ENCODE measurements around the gene MCTP1.

Gene MCTP1

GRCh38 chr5:94910721-94911120 is 374.2 kb downstream of the MCTP1 start:
- no peak for TF ChIP-seq ZFX (IDR thresholded peaks at IDR 0.05; ENCODE audit: borderline replicate concordance)
- TF ChIP-seq, protein P1, sequence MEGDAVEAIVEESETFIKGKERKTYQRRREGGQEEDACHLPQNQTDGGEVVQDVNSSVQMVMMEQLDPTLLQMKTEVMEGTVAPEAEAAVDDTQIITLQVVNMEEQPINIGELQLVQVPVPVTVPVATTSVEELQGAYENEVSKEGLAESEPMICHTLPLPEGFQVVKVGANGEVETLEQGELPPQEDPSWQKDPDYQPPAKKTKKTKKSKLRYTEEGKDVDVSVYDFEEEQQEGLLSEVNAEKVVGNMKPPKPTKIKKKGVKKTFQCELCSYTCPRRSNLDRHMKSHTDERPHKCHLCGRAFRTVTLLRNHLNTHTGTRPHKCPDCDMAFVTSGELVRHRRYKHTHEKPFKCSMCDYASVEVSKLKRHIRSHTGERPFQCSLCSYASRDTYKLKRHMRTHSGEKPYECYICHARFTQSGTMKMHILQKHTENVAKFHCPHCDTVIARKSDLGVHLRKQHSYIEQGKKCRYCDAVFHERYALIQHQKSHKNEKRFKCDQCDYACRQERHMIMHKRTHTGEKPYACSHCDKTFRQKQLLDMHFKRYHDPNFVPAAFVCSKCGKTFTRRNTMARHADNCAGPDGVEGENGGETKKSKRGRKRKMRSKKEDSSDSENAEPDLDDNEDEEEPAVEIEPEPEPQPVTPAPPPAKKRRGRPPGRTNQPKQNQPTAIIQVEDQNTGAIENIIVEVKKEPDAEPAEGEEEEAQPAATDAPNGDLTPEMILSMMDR (IDR thresholded peaks at IDR 0.05) = no peak

DNA sequence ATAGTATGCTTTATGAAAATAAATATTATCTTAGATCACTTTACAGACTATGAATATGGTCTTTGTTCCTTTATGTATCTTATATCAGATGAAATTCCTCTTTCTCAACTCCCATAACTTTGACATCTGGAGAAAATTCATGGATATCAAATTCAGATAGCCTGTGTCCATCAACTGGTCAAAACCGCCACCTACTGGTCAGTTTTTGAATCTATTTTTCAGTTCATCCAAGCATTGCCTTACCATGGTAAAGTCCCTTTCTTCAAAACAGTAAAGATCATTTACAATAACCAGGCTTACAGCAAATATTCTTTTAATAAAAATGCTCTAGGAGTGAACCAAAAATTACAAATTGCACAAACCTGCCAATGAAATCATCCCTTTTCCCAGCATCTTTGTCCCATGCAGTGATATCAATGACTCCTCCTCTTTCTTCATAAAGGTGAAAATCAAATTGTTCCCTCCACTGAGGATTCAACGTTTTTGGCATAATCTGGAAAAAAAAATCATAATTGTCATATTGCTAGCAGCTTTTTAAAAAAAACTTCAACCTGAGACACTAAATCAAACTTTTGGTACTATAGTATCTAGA is 375.9 kb downstream of the MCTP1 start:
- TF ChIP-seq ZFX (IDR thresholded peaks at IDR 0.05; ENCODE audit: borderline replicate concordance) = no peak
- TF ChIP-seq, protein P1 (IDR thresholded peaks at IDR 0.05) = peak; percentile 84
- H3K27ac ChIP-seq = no peak overlapping the region

More at GRCh38 chr5:94910721-94911120, 374.2 kb downstream of the MCTP1 start:
- no peak overlapping the region for H3K27ac ChIP-seq

DNA sequence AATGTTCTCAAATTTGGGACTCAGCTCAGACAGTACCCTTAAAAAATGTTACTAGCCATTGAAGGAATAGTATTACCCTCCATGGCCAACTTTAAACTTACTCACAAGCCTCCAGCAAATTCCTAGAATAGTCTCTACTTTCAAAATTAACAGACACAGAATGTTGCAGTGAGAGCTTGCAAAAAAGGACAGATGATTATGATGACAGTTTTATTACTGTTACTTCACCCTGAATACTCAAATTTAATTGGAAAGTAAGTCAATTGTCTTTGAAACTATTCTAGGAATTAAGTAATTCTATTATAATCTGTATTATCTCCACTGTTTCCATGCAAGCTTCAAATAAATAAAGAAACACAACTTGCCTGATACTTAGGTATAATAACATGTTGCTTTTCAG is 378.1 kb downstream of the MCTP1 start:
- TF ChIP-seq, protein P1 (IDR thresholded peaks at IDR 0.05) = no peak
- TF ChIP-seq ZFX (IDR thresholded peaks at IDR 0.05; ENCODE audit: borderline replicate concordance) = no peak
- no peak overlapping the region for H3K27ac ChIP-seq

DNA sequence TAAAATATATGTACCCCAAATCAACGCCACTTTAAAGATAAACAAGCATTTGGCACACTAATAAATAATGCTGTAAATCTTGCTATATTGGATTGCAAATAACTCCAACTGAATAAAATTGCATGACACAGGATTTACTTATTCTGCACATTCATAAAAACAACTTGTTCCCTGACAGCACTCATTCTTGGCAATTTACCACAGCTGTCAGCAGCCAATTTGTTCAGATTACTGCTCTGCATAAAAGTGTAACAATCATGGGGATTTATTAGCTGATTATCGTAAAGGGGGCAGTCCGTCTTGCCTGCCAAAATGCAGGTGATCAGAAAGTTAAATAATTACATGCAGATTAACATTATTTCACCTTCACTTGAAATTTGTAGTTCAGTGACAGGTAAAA is 381.2 kb downstream of the MCTP1 start:
- no peak overlapping the region for H3K27ac ChIP-seq
- no peak for TF ChIP-seq ZFX (IDR thresholded peaks at IDR 0.05; ENCODE audit: borderline replicate concordance)

GRCh38 chr5:94901191-94901979 is 383.5 kb downstream of the MCTP1 start:
- H3K27ac ChIP-seq = no peak overlapping the region
- TF ChIP-seq, protein P1 (IDR thresholded peaks at IDR 0.05) = no peak
- TF ChIP-seq ZFX (IDR thresholded peaks at IDR 0.05; ENCODE audit: borderline replicate concordance) = no peak

GRCh38 chr5:94900006-94900505 is 384.8 kb downstream of the MCTP1 start:
- H3K27ac ChIP-seq = no peak overlapping the region
- TF ChIP-seq, protein P1 (IDR thresholded peaks at IDR 0.05) = no peak
- no peak for TF ChIP-seq ZFX (IDR thresholded peaks at IDR 0.05; ENCODE audit: borderline replicate concordance)

GRCh38 chr5:94893412-94894135 is 391.3 kb downstream of the MCTP1 start:
- TF ChIP-seq, protein P1 (IDR thresholded peaks at IDR 0.05) = peak; percentile 42
- no peak for TF ChIP-seq ZFX (IDR thresholded peaks at IDR 0.05; ENCODE audit: borderline replicate concordance)
- no peak overlapping the region for H3K27ac ChIP-seq
